SHP77 treated with DMSO at 0.1 percent for 48 hours (cell line): ENCODE results near the gene GRID1.

ENCODE experiments used
- DNase-seq: peaks from one replicate; lab custom pipeline; 2025; lab: John Stamatoyannopoulos, UW

The GRID1 gene

DNA sequence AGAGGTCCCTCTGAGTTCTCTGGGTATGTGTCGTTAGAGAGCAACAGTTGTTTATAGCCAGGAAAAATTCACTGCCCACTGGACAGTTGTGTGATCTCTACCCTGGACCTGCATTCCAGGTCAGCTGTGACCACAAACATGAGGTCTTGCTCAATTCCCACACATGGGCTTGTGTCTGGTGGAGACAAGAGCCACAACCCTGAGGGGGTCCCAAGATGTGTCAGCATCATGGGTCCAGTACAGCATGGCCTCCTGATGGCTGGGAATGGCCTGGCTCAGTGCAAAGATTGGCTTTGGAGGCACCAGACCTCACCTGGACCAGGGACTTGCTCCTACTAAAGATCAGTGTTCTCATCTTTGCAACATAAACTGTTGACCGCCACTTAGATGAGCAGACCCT lies 751.6 kb downstream of the GRID1 start:
- no peak for DNase-seq

DNA sequence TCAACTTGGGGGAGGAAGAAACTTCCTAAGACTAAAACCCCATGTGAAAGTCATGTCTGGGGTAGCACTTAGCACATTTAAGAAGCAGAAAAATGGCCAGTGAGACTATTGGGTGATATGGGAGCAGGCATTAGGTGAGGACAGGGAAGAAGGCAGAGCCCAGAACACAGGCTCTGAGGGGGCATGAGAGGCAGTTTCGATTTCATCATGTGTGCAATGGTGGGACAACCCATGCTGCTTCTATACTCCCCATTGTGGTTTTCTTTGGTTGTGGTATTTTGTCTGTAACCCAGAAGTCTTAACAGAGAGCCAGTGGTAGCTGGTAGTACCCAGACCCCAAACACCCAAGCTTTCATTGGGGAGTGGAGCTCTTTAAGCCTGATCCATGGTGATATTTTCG lies 752.0 kb downstream of the GRID1 start:
- DNase-seq: no peak

DNA sequence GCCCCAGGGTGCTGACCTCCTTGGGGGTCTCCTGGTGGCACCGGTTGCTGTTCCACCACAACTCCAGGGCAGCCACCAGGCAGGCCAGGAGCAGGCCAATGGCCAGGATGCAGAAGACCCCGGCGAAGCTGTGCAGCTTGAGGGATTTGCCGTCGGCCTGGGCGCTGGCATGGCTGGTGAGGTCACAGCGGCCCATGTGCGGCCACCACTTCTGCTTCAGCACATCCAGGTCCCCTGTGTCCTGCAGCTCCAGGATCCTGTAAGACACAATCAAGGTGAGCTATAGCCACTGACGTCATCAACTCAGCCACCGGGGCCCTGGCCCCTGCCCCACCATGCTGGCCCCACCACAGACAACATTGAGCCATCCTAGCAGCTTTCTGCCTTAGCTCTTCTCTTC lies 753.2 kb downstream of the GRID1 start:
- DNase-seq: no peak

DNA sequence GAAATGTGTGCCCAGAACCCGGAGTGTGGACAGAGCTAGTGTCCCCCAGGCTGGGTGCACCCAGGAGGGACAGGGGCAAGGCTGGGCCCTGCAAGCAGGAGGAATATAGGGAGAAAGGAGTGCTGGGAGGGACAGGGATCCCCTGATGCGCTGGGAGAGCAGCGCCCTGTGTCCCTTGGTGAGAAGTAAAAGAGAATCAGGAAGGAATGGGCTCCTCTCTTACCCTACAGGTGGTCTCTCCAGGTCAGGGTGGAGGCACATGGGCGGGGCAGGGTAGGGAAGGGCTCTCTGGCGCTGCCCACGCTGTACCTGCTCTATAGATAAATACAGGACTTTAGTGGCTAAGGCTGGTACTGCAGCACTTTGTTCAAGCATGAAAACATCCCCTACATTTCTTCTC lies 753.8 kb downstream of the GRID1 start:
- DNase-seq: no peak

DNA sequence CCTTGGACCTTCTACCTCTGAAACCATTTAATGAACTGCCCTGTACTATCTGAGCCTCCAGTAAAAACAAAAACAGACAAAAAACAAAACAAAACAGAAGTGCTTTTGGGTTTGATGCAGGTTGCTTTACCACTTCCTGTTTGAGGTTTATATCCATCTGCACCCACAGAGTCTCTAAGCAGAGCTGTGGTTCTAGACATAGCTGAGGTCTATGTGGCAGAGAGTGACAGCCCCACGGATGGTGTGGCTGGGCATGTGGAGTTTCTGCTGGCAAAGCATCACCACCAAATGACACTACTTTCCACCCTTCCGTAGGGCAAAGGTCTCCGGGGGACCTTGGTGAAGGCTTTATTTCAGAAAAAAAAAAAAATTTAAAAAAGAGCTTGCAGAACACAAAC lies 754.2 kb downstream of the GRID1 start:
- DNase-seq: no peak

DNA sequence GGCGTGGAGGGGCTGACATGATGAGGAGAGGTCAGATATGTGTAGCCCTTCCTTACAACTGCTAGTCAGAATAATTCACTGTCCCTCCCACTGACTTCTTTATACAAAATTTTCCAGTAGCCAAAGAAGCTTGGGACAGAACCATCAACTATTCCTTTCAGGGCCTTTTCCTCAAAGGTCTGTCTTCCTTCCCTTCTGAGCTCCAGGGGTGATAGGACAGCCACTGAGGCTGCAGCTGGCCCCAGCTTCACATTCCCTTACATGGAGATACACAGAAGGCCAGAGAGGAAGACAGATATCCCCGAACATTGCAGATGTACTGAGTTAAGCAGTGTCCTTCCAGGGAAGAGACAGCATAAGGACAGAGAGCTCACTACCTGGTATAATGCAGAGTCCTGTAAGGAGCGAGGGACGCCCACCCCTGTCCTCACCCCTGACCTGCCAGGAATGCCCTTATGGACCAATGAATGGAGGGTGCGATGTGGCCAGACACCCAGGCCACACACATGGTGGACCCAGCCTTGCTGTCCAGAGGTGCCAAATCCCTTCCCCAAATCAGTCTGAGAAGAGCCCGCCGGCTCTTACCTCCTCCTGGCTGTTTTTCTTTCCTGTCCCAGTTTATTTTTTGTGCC lies 754.7 kb downstream of the GRID1 start:
- no peak for DNase-seq

DNA sequence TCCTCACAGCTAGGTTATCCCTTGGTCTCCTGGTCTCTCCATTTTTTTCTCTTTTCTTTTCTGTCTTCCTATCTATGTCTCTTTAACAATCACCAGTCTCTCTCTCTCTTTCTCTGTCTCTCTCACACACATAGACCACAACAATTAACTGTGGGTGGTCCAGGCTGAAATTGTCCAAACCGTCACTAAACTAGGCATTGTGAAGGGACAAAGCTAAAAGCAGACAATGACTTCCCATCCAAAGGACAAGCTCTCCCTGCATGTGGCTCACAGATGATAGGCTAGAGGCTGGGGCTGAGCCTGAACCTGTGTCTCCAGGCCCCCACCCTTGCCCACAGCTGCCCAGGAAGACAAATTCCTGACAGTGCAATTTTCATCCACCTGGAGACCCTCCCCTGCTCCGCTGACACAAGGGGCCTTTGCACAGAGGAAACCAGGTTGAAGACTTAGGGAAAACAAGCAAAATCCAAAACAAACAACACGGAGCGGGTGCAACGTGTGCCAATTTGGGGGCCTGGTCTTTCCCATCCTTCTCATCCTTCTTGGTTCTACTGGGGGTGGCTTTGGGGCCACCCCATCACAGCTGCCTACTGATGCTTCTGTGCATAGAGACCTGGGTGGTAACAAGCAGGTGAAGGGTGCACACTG lies 755.4 kb downstream of the GRID1 start:
- DNase-seq: no peak

DNA sequence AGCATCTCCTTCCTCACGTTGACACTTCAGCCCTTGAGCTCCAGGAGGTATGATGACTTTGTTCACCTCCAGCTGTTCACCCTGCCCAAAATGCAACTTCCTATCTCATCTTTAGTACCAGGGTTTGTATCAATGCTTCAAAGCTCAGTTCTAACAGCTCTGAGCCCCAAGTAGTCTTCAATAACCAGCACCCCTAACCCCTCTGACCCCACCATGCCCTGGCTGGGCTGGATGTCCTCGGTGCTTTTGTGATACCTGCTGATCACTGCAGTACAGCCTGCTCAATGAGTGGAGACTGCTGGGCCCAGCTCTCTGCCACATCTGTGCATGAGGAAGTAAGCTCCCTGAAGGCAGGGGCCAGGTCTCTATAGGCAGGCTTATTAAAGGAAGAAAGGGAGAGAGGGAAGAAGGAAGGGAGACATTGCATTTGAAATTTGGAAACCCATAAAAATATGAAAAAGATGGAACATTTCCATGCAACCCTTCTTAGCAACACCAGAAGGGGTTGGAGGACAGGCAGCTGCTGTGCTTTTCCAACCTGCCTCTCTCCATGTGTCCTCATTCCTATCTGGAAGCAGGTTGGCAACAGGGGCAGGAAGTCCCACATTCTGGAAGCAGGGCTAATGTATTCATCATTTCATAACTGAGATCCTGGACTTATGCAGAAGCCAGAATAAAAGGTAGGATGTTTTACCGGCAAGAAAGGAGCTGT lies 756.1 kb downstream of the GRID1 start:
- no peak for DNase-seq

DNA sequence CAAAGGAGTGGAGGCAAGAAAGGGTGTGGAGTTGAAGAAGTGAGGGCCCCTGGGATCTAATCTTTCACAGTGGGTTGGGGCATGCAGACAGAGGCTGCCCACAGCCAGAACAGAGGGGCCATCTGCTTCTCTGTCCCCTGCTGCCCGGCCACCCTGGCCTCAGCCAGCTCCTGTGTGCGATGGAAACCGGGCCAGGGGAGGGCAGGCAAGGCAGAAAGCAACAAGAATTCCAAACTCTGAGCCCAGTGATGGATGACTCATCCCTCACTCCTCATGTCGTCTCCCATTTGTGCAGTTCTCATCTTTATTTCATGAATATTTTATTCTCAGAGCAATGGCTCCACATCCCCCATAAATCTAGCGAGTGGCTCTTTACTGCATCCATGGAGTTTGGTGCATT lies 757.1 kb downstream of the GRID1 start:
- DNase-seq: no peak

DNA sequence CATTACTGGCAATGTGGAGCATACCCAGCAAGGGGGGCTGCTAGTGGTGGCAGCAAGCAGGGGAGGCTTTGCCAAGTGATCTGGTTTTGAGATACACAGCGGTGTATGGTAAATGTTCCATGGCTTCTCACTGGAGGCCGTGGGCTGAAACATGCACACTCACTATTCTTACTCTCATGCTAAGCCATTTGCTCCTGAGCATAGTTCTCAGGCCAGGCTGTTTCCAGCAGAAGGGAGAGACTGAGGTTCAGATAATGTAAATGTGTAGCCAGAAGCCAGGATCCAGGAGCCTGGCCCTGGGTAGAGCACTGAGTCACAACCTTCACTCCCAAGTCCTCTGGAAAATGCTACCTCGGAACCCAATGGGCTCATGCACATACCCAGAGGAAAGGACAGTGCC lies 757.9 kb downstream of the GRID1 start:
- DNase-seq: no peak

DNA sequence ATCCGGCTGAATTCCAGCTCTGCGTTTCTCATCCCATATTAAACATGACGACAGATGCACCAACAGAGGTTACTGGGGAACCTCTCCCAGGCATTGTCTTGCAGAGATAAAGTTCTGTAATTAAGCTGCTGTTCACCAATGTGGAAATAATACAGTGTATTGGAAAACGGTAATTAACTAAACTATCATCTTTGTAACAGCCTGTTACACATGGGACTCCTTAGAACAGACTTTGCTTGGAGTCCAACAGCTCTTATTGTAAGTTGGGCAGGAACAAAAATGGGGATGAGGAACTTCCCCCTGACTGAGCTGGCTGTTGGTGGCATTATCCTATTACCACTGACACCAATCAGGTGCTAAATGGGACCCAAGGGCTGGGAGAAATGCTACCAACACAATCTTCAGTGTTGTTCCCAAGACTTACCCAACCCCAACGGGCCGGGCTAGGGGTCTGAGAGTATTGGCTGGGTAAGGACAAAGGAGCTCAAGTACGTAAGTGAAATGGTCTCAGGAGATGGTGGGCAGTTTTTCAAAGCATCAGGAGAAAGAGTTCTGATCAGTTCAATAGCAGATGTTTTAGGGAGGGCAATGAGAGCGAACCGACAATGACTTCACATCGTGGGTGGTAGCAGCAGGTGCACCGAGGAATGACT lies 759.4 kb downstream of the GRID1 start:
- no peak for DNase-seq

DNA sequence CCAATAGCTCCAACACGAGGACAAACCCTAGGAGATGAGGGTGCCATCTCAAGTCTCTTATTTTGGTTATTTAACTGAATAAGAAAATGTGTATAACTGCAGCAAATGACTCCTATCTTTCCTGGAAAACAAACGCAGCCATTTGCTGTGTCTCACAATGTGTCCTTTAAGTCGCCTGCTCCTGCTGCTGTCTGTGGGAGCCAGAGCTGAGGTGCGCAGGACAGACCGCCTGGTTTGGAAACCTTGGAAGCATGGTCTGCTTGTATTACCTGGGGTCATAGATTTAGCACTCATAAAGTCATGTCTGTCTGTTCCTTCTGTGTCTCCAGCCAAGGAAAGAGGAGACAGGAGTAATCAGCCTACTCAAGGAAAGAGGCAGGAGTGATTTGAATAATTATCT lies 760.2 kb downstream of the GRID1 start:
- no peak for DNase-seq

DNA sequence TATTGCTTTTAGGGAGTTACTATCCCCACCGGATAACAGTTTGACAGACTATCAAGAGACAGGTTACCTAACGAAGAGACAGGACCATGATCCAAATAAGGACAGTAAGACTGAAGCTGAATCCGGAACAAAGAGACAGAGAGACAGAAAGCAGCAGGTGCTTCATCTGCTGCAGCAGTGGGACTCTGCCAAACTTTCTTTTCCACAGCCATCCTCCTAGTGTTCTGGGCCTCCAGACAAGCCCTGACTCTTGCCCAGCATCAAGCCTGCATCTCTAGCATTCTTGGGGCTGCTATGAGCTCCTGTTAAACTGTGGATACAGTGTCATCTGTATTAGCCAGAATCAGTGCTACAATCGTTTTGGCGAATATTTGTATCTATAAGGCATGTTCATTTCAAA lies 761.7 kb downstream of the GRID1 start:
- DNase-seq: no peak

DNA sequence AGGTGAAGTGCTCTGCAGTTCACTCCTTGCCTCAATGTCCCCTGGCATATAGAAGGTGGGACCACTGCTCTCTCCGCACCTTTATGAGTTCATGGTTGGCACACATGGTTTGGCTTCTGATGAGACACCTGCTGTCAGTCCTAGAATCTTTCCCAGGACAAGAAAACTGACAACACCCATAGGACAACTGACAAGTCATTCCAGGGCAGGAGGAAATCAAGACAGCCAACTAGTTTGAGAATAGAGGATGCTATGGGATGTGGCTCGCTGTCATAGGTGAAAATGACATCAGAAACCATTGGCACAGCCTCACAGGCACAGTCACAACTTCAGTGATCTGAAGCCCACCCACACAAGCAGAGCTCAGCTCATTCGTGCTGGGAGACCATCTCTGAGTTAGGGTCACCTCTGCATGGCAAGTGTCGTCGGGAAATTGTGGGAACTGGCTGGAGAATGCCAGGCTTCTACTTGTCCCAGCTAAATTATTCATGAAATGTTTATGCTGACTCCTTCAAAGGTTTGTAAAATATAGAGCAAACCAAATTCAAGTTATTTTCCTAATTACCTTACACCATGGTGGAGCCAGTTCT lies 762.4 kb downstream of the GRID1 start:
- no peak for DNase-seq

DNA sequence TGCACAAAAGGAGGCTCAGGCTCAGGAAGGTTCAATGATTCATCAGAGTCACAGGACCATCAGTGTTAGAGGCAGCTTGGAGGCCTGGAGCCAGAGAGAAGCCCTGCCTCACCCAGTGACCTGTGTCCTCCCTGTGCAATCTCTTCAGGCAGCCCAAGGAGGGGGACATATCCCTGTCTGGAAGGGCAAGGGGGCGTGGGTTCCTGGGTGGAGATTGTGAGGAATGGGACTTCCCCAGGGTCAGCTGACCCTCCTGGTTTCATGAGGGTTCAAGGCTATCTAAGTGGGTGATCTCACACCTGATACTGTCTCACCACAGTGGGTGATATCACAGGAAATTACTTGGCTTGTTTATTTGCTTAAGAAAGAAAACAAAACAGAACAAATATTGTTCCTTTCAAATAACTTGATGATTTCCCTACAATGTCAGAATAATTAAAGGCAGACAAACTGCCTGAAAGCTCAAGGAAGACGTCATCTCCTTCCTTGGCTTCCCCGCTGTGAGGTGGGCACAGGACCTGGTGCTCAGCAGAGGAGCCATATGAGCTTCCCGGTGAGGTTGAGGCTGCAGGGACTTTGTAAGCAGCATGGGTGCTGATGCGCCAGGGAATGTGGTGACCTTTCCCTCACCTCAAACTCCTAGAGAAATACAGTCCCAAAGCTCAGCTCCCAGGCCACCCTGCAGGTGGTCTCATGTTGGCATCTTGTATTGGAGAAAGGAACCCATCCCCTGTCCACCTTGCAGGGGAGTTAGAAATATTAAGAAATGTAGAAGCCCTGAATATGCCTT lies 763.2 kb downstream of the GRID1 start:
- DNase-seq: no peak

DNA sequence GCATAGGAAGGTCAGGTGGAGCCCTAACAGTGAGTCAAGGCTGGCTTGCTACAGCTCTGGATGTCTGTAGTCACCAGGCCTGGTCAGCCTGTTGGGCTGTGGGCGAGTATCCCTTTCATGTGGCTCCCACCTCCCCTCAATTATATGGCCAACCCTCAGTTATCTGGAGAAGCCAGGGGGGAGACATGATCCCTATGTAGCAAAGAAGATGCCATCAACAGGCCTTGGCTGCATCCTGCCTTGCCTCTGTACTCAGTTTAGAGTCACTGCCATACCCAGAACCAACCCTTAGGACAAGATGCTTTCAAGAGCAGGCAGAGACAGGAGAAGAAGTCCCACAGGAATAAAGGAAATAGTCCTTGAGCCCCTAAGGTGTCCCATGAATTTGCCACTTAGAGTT lies 763.9 kb downstream of the GRID1 start:
- no peak for DNase-seq

DNA sequence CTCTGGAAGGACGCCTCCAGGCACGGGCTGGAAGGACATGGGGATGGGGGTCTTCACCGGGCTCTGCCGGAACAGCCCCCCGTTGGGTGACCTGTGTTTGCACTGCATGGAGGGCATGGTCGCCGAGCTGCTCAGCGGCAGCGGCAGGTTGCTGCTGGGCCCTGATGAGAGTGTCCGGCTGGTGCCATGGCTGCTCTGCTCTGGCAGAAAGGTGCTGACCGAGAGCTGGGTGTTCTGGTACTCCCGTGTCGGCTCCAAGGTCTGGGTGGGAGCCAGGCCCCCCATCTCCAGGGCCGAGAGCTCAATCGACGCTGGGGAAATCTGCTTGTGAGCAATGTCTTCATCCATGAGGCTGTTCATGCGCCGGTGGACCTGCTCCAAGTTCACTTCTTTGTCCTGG lies 764.3 kb downstream of the GRID1 start:
- DNase-seq: no peak

DNA sequence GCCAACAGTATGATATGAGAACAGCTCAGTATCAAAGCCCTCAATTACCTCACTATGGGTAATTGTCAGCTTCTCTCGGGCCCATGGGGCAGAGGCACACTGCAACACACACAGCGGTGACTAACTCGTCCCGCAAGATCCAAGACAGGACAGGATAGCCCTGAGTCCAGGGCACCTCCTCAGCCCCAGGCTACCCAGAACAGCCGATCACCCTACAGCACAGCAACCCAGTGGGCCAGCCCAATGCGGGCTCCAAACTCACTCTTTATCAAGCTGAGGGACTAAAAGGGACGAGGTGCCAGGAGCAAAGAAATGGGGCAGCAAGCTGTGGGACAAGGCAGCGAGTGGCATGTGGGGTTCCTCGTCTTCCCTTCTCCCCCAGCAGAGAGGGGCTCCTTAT lies 765.1 kb downstream of the GRID1 start:
- DNase-seq: no peak

DNA sequence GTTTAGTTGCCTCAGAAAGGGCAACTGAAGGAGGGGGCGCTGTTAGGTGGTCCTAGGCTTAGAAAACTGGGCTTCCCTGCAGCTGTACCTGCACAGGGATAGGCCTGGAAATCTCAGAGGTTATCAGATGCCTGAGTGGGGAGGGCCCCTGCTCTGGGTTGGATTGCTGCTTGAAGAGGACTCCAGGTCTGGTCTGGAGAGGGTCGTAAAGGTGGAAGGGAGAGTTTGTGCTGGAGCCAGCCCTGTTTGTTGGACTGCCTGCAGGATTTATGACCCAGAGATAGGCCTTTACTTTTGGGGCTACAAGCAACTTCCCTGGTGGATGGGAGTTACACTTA lies 765.9 kb downstream of the GRID1 start:
- no peak for DNase-seq

DNA sequence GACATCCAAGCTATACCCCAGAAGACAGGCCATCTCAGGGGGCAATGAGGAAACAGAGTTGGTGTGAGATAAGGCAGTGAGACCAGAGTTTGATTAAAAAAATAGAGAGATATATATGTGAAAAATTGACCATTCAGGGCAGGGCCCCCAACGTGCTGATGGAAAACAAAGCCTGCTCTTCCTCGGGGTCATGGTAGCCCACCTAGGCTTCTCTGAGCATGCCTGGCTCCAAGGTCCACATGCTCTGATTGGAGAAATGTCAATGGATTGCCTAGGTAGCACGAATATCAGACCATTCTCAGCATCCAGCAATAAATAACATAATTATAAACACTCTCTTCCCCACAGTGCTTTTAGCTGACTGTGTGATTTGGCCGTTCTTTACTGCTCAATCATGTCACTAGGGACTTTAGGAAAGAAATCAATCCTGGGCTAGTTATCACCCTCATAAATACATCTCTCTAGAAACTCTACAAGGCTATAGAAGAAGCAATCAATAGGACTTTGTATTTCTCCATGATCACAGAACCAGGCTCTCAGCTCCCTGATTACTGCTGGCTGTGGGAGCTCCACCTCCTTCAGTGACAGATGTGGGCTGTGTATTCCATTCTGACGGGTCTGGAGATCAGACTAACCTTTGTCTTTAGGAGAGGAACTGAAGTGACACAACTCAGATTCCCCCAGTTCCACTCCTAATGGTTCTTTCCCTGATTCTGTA lies 766.4 kb downstream of the GRID1 start:
- no peak for DNase-seq

DNA sequence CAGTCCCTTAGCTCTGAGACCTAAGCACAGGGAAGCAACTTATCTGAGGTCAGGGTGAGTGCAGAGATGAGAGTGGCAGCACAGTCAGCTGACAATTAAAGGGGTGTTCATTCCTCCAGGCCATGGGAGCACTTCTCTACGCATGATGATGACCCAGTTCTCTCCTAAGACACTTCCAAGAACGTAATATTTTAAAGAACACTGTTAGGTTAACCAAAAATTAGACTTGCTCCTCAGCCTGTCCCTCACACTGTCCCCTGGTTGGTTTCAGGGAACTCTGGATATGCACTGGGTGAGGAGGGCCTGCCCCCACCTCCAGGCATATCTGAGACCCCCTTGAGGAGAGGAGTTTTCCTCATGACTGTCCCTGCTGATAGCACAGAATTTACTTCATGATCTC lies 767.5 kb downstream of the GRID1 start:
- DNase-seq: no peak
